Sigmoid colon (tissue), 3 donors: ENCODE data around the gene EPB41L3.

Experiments
- CTCF ChIP-seq, 4 experiments: fragments of 450-650 bp in 3 of 4; fragments of 200-600 bp in 1 of 4; IDR thresholded peaks; one replicate each; pipeline ENCODE4 v1.5.1; 2016 to 2019; ENCODE audit warnings: antibody characterized with exemption in 4 of 4, mild to moderate bottlenecking in 3 of 4, moderate library complexity in 2 of 4
- POLR2A ChIP-seq, 2 donors: fragments of 450-650 bp; IDR thresholded peaks; one replicate each; pipeline ENCODE4 v1.6.1; 2016; ENCODE audit warnings: antibody characterized with exemption in 2 of 2, mild to moderate bottlenecking in 2 of 2, moderate library complexity in 2 of 2

GRCh38 chr18:5376986-5377385 is 166.8 kb downstream of the EPB41L3 start:
- TF ChIP-seq CTCF (IDR thresholded peaks at IDR 0.05): no peak
- TF ChIP-seq POLR2A (IDR thresholded peaks at IDR 0.05): no peak
